Fibroblast of pulmonary artery (primary cell): ENCODE data around the gene MOB1B.
A peak's percentile ranks its signal among the peaks of the same experiment; 100 is the strongest.
"Not testable (repeated sequence)": the region's sequence is repeated elsewhere in the genome, so short reads cannot be mapped to it uniquely, and the experiment has no call there.

Experiments used
- DNase-seq: peaks from one replicate; pipeline ENCODE4 v3.0.0-alpha.2; 2010; ENCODE audit warnings: low read depth
- H3K4me3 ChIP-seq: replicated peaks from 2 replicates; pipeline ENCODE4 v1.5.1; 2011; ENCODE audit warnings: low read depth, mild to moderate bottlenecking, control low read depth, low read length, moderate library complexity
- TF ChIP-seq, protein P1 (sequence below): IDR thresholded peaks from 2 replicates; pipeline ENCODE4 v1.5.1; 2011; ENCODE audit warnings: mild to moderate bottlenecking, control low read depth, low read length, inconsistent platforms; ENCODE audit errors: missing control alignments

Gene MOB1B

DNA sequence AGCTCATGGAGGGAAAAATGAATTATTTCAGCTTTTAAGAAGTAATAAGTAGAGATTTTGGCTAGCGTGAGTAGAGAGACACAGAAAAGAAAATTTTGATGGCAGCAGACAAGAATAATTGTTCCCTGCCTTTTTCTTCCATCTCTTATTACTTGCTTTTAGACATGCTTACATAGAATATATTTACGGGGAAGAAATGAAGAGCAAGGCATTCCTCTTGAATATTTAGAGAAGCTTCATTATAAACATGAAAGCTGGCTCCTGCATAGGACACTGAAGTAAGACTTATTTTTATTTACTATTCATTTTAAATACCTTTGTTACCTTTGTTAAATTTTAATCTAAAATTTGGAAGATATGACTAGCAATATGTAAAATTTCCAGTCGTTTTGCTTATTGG lies 123.5 kb downstream of the MOB1B start:
- TF ChIP-seq, protein P1, sequence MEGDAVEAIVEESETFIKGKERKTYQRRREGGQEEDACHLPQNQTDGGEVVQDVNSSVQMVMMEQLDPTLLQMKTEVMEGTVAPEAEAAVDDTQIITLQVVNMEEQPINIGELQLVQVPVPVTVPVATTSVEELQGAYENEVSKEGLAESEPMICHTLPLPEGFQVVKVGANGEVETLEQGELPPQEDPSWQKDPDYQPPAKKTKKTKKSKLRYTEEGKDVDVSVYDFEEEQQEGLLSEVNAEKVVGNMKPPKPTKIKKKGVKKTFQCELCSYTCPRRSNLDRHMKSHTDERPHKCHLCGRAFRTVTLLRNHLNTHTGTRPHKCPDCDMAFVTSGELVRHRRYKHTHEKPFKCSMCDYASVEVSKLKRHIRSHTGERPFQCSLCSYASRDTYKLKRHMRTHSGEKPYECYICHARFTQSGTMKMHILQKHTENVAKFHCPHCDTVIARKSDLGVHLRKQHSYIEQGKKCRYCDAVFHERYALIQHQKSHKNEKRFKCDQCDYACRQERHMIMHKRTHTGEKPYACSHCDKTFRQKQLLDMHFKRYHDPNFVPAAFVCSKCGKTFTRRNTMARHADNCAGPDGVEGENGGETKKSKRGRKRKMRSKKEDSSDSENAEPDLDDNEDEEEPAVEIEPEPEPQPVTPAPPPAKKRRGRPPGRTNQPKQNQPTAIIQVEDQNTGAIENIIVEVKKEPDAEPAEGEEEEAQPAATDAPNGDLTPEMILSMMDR, result no peak
- no peak overlapping the region for H3K4me3 ChIP-seq
- DNase-seq, result peak; percentile 4

DNA sequence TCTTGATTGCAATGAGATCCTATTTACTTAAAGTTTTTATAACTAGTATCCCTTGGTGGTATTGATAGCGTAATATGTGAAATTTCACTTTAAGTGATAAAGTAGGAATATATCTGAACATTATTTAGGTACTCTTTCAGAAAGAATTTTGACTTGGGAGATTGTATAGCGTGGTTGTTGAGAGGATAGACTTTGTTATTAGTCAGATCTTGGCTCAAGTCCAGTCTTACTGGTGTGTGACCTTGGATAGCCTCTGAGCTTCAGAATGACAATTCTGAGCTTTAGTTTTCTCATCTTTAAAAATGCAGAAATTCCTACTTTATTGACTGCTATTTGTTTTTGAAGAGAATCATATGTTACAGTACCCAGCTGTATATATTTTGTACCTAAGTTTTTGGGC lies 123.9 kb downstream of the MOB1B start:
- TF ChIP-seq, protein P1, result no peak
- peak; percentile 78 for DNase-seq
- no peak overlapping the region for H3K4me3 ChIP-seq

DNA sequence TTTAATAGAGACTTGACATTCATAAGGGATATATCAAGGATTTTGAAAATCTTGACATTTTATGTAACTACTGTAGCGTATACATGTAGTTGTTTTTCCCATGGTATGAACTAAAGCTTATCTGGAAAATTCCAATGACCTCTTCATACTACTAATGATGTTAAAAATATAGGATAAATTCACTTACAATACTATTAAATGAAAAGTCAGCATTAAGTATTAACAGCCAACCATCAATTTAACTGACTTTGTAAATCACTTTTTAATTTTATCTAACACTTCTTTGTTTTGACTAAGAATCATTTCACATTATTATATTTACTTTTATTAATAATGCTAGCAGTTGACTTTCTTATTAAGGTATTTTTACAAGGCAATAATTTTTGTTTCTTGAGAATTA lies 125.4 kb downstream of the MOB1B start:
- H3K4me3 ChIP-seq, result no peak overlapping the region
- no peak for DNase-seq
- TF ChIP-seq, protein P1, result no peak

DNA sequence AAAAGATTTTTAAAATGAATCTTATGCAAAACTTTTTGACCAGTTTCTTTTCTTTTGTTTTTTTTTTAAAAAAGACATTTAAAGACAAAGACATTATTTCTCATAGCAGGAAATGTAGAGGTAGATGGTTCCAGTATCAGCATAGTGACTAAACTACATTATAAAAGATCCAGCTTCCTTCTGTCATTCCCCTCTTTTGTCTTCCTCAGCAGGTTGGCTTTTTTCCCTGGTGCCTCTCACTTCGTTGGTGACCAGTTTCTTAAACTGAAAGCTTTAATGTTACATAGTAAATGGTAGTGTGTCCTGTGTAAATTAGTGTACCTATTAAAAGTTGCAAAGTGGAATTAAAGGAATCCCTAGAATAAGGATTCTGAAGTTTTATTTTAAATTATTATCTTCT lies 127.3 kb downstream of the MOB1B start:
- no peak for DNase-seq
- TF ChIP-seq, protein P1, result no peak
- H3K4me3 ChIP-seq, result no peak overlapping the region

DNA sequence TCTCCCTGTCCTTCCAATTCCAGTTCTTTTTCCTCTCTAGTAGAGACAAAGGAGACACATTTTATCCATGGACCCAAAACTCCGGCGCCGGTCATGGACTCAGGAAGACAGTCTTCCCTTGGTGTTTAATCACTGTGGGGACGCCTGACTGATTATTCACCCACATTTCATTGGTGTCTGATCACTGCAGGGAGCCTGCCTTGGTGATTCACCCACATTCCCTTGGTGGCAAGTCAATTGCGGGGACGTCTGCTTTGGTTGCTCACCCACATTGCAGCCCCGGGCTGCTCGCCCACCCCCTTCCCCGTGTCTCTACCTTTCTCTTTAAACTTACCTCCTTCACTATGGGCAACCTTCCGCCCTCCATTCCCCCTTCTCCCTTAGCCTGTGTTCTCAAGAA lies 129.9 kb downstream of the MOB1B start:
- DNase-seq, H3K4me3 ChIP-seq: not testable (repeated sequence)
